ENCODE data around the gene NAXD.

NAXD gene

GRCh38 chr13:110627761-110628476 lies 12.6 kb downstream of the NAXD start:
- no peak for DNase-seq (ENCODE audit: low read depth in 1 of 2, low spot score in 1 of 2)
- no peaks in the 10 kb centered on the region for H3K27me3 ChIP-seq (ENCODE audit: insufficient read depth, poor library complexity, severe bottlenecking)
- H3K4me3 ChIP-seq (replicated peaks; ENCODE audit: insufficient read depth, low read length) = no peak overlapping the region
- no peak for TF ChIP-seq POLR2AphosphoS5 (IDR thresholded peaks at IDR 0.05; ENCODE audit: low read depth)
- TF ChIP-seq, protein P1, sequence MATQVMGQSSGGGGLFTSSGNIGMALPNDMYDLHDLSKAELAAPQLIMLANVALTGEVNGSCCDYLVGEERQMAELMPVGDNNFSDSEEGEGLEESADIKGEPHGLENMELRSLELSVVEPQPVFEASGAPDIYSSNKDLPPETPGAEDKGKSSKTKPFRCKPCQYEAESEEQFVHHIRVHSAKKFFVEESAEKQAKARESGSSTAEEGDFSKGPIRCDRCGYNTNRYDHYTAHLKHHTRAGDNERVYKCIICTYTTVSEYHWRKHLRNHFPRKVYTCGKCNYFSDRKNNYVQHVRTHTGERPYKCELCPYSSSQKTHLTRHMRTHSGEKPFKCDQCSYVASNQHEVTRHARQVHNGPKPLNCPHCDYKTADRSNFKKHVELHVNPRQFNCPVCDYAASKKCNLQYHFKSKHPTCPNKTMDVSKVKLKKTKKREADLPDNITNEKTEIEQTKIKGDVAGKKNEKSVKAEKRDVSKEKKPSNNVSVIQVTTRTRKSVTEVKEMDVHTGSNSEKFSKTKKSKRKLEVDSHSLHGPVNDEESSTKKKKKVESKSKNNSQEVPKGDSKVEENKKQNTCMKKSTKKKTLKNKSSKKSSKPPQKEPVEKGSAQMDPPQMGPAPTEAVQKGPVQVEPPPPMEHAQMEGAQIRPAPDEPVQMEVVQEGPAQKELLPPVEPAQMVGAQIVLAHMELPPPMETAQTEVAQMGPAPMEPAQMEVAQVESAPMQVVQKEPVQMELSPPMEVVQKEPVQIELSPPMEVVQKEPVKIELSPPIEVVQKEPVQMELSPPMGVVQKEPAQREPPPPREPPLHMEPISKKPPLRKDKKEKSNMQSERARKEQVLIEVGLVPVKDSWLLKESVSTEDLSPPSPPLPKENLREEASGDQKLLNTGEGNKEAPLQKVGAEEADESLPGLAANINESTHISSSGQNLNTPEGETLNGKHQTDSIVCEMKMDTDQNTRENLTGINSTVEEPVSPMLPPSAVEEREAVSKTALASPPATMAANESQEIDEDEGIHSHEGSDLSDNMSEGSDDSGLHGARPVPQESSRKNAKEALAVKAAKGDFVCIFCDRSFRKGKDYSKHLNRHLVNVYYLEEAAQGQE (IDR thresholded peaks at IDR 0.05; ENCODE audit: insufficient replicate concordance, low read depth) = no peak
- TF ChIP-seq GABPA (IDR thresholded peaks at IDR 0.05; ENCODE audit: low read depth) = no peak
- no peak for TF ChIP-seq SPI1 (IDR thresholded peaks at IDR 0.05; ENCODE audit: borderline replicate concordance, low read depth)
- TF ChIP-seq, protein P2, sequence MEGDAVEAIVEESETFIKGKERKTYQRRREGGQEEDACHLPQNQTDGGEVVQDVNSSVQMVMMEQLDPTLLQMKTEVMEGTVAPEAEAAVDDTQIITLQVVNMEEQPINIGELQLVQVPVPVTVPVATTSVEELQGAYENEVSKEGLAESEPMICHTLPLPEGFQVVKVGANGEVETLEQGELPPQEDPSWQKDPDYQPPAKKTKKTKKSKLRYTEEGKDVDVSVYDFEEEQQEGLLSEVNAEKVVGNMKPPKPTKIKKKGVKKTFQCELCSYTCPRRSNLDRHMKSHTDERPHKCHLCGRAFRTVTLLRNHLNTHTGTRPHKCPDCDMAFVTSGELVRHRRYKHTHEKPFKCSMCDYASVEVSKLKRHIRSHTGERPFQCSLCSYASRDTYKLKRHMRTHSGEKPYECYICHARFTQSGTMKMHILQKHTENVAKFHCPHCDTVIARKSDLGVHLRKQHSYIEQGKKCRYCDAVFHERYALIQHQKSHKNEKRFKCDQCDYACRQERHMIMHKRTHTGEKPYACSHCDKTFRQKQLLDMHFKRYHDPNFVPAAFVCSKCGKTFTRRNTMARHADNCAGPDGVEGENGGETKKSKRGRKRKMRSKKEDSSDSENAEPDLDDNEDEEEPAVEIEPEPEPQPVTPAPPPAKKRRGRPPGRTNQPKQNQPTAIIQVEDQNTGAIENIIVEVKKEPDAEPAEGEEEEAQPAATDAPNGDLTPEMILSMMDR (IDR thresholded peaks at IDR 0.05; ENCODE audit: insufficient read depth, low read length) = no peak
- no peak overlapping the region for H3K27ac ChIP-seq (replicated peaks)

DNA sequence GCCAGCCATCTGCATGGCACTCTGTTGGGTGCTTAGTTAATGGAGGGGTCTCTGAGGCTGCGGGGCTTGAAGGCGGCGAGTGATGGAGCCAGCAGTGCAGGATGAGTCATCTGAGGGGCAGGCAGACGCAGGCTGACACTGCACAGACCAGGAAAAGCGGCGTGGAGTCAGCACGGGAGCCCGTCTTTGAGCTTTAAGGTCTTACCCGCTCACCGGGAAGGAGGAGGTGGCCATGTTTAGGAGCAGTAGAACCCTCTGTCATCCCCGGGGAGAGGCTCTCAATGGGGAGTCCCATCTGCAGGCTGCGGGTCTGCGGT lies 13.1 kb downstream of the NAXD start:
- no peaks in the 10 kb centered on the region for H3K27me3 ChIP-seq (ENCODE audit: insufficient read depth, poor library complexity, severe bottlenecking)
- DNase-seq (ENCODE audit: low read depth in 1 of 2, low spot score in 1 of 2) = no peak
- H3K4me3 ChIP-seq (replicated peaks; ENCODE audit: insufficient read depth, low read length) = no peak overlapping the region
- H3K27ac ChIP-seq (replicated peaks) = no peak overlapping the region
- TF ChIP-seq POLR2AphosphoS5 (IDR thresholded peaks at IDR 0.05; ENCODE audit: low read depth) = no peak
- no peak for TF ChIP-seq GABPA (IDR thresholded peaks at IDR 0.05; ENCODE audit: low read depth)
- TF ChIP-seq, protein P2 (IDR thresholded peaks at IDR 0.05; ENCODE audit: insufficient read depth, low read length) = no peak
- TF ChIP-seq, protein P1 (IDR thresholded peaks at IDR 0.05; ENCODE audit: insufficient replicate concordance, low read depth) = no peak
- no peak for TF ChIP-seq SPI1 (IDR thresholded peaks at IDR 0.05; ENCODE audit: borderline replicate concordance, low read depth)

DNA sequence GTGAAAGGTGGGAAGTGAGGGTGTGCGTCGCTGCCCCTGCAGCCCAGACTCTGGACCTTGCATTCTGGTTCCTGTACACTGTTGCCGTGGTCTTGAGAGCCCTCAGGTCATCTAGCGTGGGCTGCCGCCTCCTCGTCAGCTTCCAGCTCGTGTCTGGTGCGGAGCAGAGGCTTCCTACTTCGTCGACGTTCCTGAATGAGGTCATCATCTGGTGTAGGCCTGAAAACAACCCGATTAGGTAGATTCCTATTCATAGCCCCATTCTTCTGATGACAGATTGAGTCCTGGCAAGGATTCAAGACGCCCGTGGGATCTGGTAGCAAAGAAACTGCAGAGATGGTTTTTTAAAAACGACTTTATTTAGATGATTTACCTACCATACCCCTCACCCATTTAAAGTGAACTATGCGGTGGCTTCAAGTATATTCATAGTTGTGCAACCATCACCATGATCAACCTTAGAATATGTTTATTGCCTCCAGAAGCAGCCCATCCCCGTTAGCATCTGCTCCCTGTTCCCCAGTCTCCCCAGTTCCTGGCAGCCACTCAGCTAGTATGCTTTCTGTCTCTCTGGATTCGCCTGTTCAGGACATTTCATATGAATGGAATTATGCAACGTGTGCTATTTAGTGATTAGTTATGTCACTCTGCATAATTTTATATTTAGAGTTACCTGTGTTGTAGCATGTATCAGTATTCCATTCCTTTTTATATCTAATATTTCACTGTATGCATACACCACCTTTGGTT lies 13.8 kb downstream of the NAXD start:
- no peak for TF ChIP-seq GABPA (IDR thresholded peaks at IDR 0.05; ENCODE audit: low read depth)
- TF ChIP-seq POLR2AphosphoS5 (IDR thresholded peaks at IDR 0.05; ENCODE audit: low read depth) = no peak
- TF ChIP-seq, protein P1 (IDR thresholded peaks at IDR 0.05; ENCODE audit: insufficient replicate concordance, low read depth) = no peak
- TF ChIP-seq, protein P2 (IDR thresholded peaks at IDR 0.05; ENCODE audit: insufficient read depth, low read length) = no peak
- no peak for TF ChIP-seq SPI1 (IDR thresholded peaks at IDR 0.05; ENCODE audit: borderline replicate concordance, low read depth)
- Histone ChIP-seq H3K4me3 (replicated peaks; ENCODE audit: insufficient read depth, low read length) (no peak overlapping the region), H3K27ac (replicated peaks) (no peak overlapping the region), H3K27me3 (ENCODE audit: insufficient read depth, poor library complexity, severe bottlenecking) (no peaks in the 10 kb centered on the region)
- no peak for DNase-seq (ENCODE audit: low read depth in 1 of 2, low spot score in 1 of 2)
